Mesendoderm (in vitro differentiated cells): ENCODE data around the gene STRN4.

ENCODE experiments used
- DNase-seq: peaks from one replicate; pipeline ENCODE4 v3.0.0; 2013
- H2AK5ac ChIP-seq: 2 replicates; pipeline ENCODE4 v1.6.1; 2013; ENCODE audit warnings: low read length, inconsistent platforms
- H2BK120ac ChIP-seq: 2 replicates; pipeline ENCODE4 v1.6.1; 2013; ENCODE audit warnings: low read depth, mild to moderate bottlenecking, low read length, moderate library complexity, mixed read lengths
- H2BK15ac ChIP-seq: replicated peaks from 2 replicates; pipeline ENCODE4 v1.6.1; 2013; ENCODE audit warnings: low read depth, mild to moderate bottlenecking, moderate library complexity
- H2BK5ac ChIP-seq: 2 replicates; pipeline ENCODE4 v1.6.1; 2013; ENCODE audit warnings: low read length, inconsistent platforms
- H3K18ac ChIP-seq: 2 replicates; pipeline ENCODE4 v1.6.1; 2013; ENCODE audit warnings: mild to moderate bottlenecking, low read length, mixed read lengths
- H3K23ac ChIP-seq: one replicate; pipeline ENCODE4 v1.6.1; 2013; ENCODE audit warnings: low read length
- H3K27ac ChIP-seq: 2 replicates; pipeline ENCODE4 v1.5.1; 2013; ENCODE audit warnings: low read depth, mild to moderate bottlenecking, inconsistent platforms, low read length, moderate library complexity
- H3K27me3 ChIP-seq: 2 replicates; pipeline ENCODE4 v1.6.1; 2013; ENCODE audit warnings: low read length, control low read depth, mild to moderate bottlenecking, inconsistent platforms; ENCODE audit not compliant: insufficient read depth, poor library complexity
- H3K36me3 ChIP-seq: 2 replicates; pipeline ENCODE4 v1.6.1; 2013; ENCODE audit warnings: low read length, inconsistent platforms; ENCODE audit not compliant: control insufficient read depth, insufficient read depth
- H3K4ac ChIP-seq: one replicate; pipeline ENCODE4 v1.6.1; 2013; ENCODE audit warnings: low read depth, mild to moderate bottlenecking, low read length, moderate library complexity
- H3K4me1 ChIP-seq: 2 replicates; pipeline ENCODE4 v1.6.1; 2013; ENCODE audit warnings: low read depth, low read length, inconsistent platforms; ENCODE audit not compliant: control insufficient read depth
- H3K4me2 ChIP-seq: 2 replicates; pipeline ENCODE4 v1.6.1; 2013; ENCODE audit warnings: low read length
- H3K4me3 ChIP-seq: 2 replicates; pipeline ENCODE4 v1.5.1; 2013; ENCODE audit warnings: mild to moderate bottlenecking, low read length
- H3K56ac ChIP-seq: one replicate; pipeline ENCODE4 v1.6.1; 2013; ENCODE audit warnings: low read length
- H3K79me1 ChIP-seq: 2 replicates; pipeline ENCODE4 v1.6.1; 2013; ENCODE audit warnings: low read length, inconsistent platforms
- H3K79me2 ChIP-seq: 2 replicates; pipeline ENCODE4 v1.6.1; 2013; ENCODE audit warnings: mild to moderate bottlenecking, low read length; ENCODE audit not compliant: control insufficient read depth, insufficient read depth
- H3K9ac ChIP-seq: 2 replicates; pipeline ENCODE4 v1.6.1; 2013; ENCODE audit warnings: low read length, inconsistent platforms
- H4K5ac ChIP-seq: one replicate; pipeline ENCODE4 v1.6.1; 2013; ENCODE audit warnings: low read length
- H4K8ac ChIP-seq: one replicate; pipeline ENCODE4 v1.6.1; 2013; ENCODE audit warnings: low read depth, mild to moderate bottlenecking, control low read depth, low read length, moderate library complexity
- WGBS: extraction: QIAGEN DNeasy Blood & Tissue Kit; methylation state at CpG from one replicate; pipeline ENCODE4 v1.1.7; 2013; ENCODE audit warnings: low lambda C conversion rate, missing lambda C conversion rate; ENCODE audit not compliant: insufficient coverage; ENCODE audit errors: extremely low coverage; 5-methylcytosine and 5-hydroxymethylcytosine counted together

STRN4 gene

DNA sequence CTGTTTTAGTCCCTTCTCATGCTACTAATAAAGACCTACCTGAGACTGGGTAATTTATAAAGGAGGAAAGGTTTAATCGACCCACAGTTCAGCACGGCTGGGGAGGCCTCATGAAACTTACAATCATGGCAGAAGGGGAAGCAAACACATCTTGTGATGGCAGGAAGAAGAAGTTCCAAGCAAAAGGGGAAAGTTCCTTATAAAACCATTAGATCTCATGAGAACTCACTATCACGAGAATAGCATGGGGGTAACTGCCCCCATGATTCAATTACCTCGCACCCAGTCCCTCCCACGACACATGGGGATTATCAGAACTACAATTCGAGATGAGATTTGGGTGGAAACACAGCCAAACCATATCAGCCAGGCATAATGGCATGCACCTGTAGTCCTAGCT, 13.0 kb upstream of the STRN4 start:
- no peak overlapping the region for H4K5ac ChIP-seq
- H4K8ac ChIP-seq, result no peak overlapping the region
- H3K79me1 ChIP-seq, result peaks cover 1% of the 10 kb centered on the region
- no CpG with 5 or more reads among the region's 6 CpGs for WGBS
- H2BK120ac ChIP-seq, result no peak overlapping the region
- H2BK15ac ChIP-seq, result no peak overlapping the region
- H3K36me3 ChIP-seq, result no peaks in the 10 kb centered on the region
- DNase-seq, result no peak
- H3K23ac ChIP-seq, result no peak overlapping the region
- H3K27ac ChIP-seq, result no peak overlapping the region
- H3K4me1 ChIP-seq, result no peaks in the 10 kb centered on the region
- no peak overlapping the region for H3K4me2 ChIP-seq
- H3K9ac ChIP-seq, result no peak overlapping the region
- H3K4ac ChIP-seq, result no peak overlapping the region
- H2BK5ac ChIP-seq, result no peak overlapping the region
- no peak overlapping the region for H3K56ac ChIP-seq
- no peaks in the 10 kb centered on the region for H3K79me2 ChIP-seq
- H2AK5ac ChIP-seq, result no peak overlapping the region
- H3K4me3 ChIP-seq, result no peak overlapping the region
- H3K18ac ChIP-seq, result no peak overlapping the region
- H3K27me3 ChIP-seq, result no peaks in the 10 kb centered on the region

GRCh38 chr19:46756544-46756888, 10.3 kb upstream of the STRN4 start:
- Histone ChIP-seq H3K79me2 (no peaks in the 10 kb centered on the region), H3K4me2 (no peak overlapping the region), H3K4me3 (no peak overlapping the region), H3K27ac (no peak overlapping the region), H3K4ac (no peak overlapping the region), H3K9ac (no peak overlapping the region), H2BK5ac (no peak overlapping the region), H3K4me1 (no peaks in the 10 kb centered on the region), H2AK5ac (no peak overlapping the region), H2BK120ac (no peak overlapping the region), H4K5ac (no peak overlapping the region), H3K79me1 (peaks cover 1% of the 10 kb centered on the region), H2BK15ac (no peak overlapping the region), H3K56ac (no peak overlapping the region), H3K23ac (no peak overlapping the region), H3K27me3 (no peaks in the 10 kb centered on the region), H3K36me3 (no peaks in the 10 kb centered on the region), H3K18ac (no peak overlapping the region), H4K8ac (no peak overlapping the region)
- DNase-seq, result no peak
- WGBS, result no CpG with 5 or more reads among the region's 30 CpGs

DNA sequence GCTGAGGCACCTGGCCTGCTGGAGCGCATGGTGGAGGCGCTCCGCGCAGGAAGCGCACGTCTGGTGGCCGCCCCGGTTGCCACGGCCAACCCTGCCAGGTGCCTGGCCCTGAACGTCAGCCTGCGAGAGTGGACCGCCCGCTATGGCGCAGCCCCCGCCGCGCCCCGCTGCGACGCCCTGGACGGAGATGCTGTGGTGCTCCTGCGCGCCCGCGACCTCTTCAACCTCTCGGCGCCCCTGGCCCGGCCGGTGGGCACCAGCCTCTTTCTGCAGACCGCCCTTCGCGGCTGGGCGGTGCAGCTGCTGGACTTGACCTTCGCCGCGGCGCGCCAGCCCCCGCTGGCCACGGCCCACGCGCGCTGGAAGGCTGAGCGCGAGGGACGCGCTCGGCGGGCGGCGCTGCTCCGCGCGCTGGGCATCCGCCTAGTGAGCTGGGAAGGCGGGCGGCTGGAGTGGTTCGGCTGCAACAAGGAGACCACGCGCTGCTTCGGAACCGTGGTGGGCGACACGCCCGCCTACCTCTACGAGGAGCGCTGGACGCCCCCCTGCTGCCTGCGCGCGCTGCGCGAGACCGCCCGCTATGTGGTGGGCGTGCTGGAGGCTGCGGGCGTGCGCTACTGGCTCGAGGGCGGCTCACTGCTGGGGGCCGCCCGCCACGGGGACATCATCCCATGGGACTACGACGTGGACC, 9.7 kb upstream of the STRN4 start:
- H3K79me2 ChIP-seq, result no peaks in the 10 kb centered on the region
- no peaks in the 10 kb centered on the region for H3K27me3 ChIP-seq
- no CpG with 5 or more reads among the region's 86 CpGs for WGBS

DNA sequence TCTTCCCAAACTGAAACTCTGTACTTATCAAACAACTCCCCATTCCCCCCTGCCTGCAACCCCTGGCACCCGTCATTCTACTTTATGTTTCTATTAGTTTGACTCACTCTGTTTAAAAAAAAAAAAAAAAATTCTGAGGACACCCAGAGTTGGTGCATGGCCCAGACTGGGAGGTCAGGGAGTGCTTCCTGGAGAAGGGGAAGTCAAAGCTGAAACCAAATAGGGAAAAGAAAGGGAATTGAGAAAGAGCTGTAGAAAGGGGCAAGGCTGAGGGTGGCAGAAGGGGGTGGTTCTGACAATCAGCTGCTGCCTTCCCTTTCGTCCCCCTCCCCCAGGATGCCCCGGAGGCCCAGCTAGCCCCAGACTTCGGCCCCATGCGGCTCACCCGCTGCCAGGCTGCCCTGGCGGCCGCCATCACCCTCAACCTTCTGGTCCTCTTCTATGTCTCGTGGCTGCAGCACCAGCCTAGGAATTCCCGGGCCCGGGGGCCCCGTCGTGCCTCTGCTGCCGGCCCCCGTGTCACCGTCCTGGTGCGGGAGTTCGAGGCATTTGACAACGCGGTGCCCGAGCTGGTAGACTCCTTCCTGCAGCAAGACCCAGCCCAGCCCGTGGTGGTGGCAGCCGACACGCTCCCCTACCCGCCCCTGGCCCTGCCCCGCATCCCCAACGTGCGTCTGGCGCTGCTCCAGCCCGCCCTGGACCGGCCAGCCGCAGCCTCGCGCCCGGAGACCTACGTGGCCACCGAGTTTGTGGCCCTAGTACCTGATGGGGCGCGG, 9.0 kb upstream of the STRN4 start:
- Histone ChIP-seq H2BK15ac (no peak overlapping the region), H3K4me2 (no peak overlapping the region), H3K27me3 (no peaks in the 10 kb centered on the region), H4K8ac (no peak overlapping the region), H3K4me3 (no peak overlapping the region), H2BK5ac (no peak overlapping the region), H4K5ac (no peak overlapping the region), H2BK120ac (no peak overlapping the region), H3K9ac (no peak overlapping the region), H3K4me1 (no peaks in the 10 kb centered on the region), H3K56ac (no peak overlapping the region), H3K36me3 (no peaks in the 10 kb centered on the region), H3K18ac (no peak overlapping the region), H3K4ac (no peak overlapping the region), H3K23ac (no peak overlapping the region), H2AK5ac (no peak overlapping the region), H3K79me2 (no peaks in the 10 kb centered on the region), H3K27ac (no peak overlapping the region), H3K79me1 (peaks cover 1% of the 10 kb centered on the region)
- DNase-seq, result no peak
- no CpG with 5 or more reads among the region's 39 CpGs for WGBS

More for the DNA sequence above, 9.7 kb upstream of the STRN4 start:
- H2BK120ac ChIP-seq, result no peak overlapping the region
- H3K27ac ChIP-seq, result no peak overlapping the region
- H3K4me1 ChIP-seq, result no peaks in the 10 kb centered on the region
- no peak overlapping the region for H3K4ac ChIP-seq
- no peaks in the 10 kb centered on the region for H3K36me3 ChIP-seq
- H2AK5ac ChIP-seq, result no peak overlapping the region
- no peak overlapping the region for H4K8ac ChIP-seq
- no peak overlapping the region for H4K5ac ChIP-seq
- no peak for DNase-seq
- H3K9ac ChIP-seq, result no peak overlapping the region
- no peak overlapping the region for H3K23ac ChIP-seq
- no peak overlapping the region for H2BK5ac ChIP-seq
- no peak overlapping the region for H3K4me3 ChIP-seq
- no peak overlapping the region for H3K4me2 ChIP-seq
- no peak overlapping the region for H2BK15ac ChIP-seq
- no peak overlapping the region for H3K18ac ChIP-seq
- peaks cover 1% of the 10 kb centered on the region for H3K79me1 ChIP-seq
- no peak overlapping the region for H3K56ac ChIP-seq

DNA sequence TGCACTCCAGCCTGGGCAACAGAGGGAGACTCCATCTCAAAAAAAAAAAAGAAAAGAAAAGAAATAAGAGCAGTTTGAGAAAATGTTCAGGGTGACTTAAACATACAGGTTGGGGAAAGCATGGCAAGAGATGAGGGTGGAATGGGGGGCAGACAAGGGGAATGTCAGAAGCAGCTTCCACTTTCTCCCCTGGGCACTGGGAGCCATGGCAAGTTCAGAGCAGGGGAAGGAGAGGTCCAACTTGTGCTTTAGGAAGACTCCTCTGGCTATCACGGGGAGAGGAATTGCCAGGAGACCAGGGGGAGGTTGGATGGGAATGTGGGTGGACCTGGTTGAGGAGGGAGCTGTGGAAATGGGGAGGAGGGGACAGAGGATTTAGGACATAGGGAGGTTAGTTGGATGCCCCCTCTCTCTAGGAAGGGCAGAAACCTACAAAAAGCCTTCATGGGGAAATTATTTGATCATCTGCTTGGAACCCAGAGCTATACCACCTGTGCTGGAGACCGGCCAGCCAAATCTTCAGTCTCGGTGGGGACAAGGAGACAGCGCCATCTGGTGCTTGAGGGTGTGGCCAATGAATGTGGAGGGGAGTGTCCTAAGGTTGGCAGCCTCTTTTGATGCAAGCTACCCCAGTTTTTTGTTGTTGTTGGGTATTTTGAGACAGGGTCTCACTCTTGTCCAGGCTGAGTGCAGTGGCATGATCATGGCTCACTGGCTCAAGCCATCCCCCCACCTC, 7.3 kb upstream of the STRN4 start:
- no peak overlapping the region for H4K8ac ChIP-seq
- H2AK5ac ChIP-seq, result no peak overlapping the region
- no peak overlapping the region for H3K4me3 ChIP-seq
- no peak overlapping the region for H3K9ac ChIP-seq
- no peak overlapping the region for H4K5ac ChIP-seq
- no peak overlapping the region for H2BK15ac ChIP-seq
- H3K27ac ChIP-seq, result no peak overlapping the region
- no peaks in the 10 kb centered on the region for H3K79me2 ChIP-seq
- no peak overlapping the region for H3K23ac ChIP-seq
- no peak overlapping the region for H3K18ac ChIP-seq
- no peaks in the 10 kb centered on the region for H3K4me1 ChIP-seq
- H2BK5ac ChIP-seq, result no peak overlapping the region
- H3K4me2 ChIP-seq, result no peak overlapping the region
- no peak overlapping the region for H3K4ac ChIP-seq
- no peaks in the 10 kb centered on the region for H3K27me3 ChIP-seq
- peaks cover 1% of the 10 kb centered on the region for H3K79me1 ChIP-seq
- no peak overlapping the region for H3K56ac ChIP-seq
- H2BK120ac ChIP-seq, result no peak overlapping the region
- no peaks in the 10 kb centered on the region for H3K36me3 ChIP-seq
- no CpG with 5 or more reads among the region's 4 CpGs for WGBS
- DNase-seq, result peak; percentile 70
